Measurements from ENCODE around the gene ZNF148.

ZNF148 gene

GRCh38 chr3:125186800-125187598 is 188.1 kb downstream of the ZNF148 start:
- no peak for DNase-seq

- DNase-seq = no peak
These were observed 188.8 kb downstream of the ZNF148 start for GRCh38 chr3:125186261-125186787.

- DNase-seq = no peak
These were observed 189.3 kb downstream of the ZNF148 start for GRCh38 chr3:125185805-125186204.

GRCh38 chr3:125179884-125180240 is 195.3 kb downstream of the ZNF148 start:
- DNase-seq = no peak

GRCh38 chr3:125179143-125179883 is 195.8 kb downstream of the ZNF148 start:
- DNase-seq = no peak

- no peak for DNase-seq
These were observed 197.4 kb downstream of the ZNF148 start for GRCh38 chr3:125177746-125178145.
